K562 (cell line): Measurements from ENCODE around the gene TUBA1B. TPM values are rescaled to one million over a fixed set of nuclear protein-coding genes. Genes with fewer than 3 reads are reported as not detected.

Source experiments
- EP400 ChIP-seq: fragments of 450-650 bp; IDR thresholded peaks from 2 replicates; pipeline ENCODE4 v1.6.1; 2017; ENCODE audit warnings: antibody characterized with exemption, mild to moderate bottlenecking, moderate library complexity
- HNRNPH1 ChIP-seq: fragments of 200-400 bp; formaldehyde crosslinking; optimal IDR thresholded peaks from 2 replicates; pipeline ENCODE3; 2017; ENCODE audit warnings: low read depth, mild to moderate bottlenecking, low read length, moderate library complexity
- SAFB2 ChIP-seq: fragments of 200-400 bp; formaldehyde crosslinking; IDR thresholded peaks from 2 replicates; pipeline ENCODE4 v1.6.1; 2018; ENCODE audit warnings: borderline replicate concordance, low read length, low read depth, moderate library complexity; ENCODE audit not compliant: severe bottlenecking
- TSC22D4 ChIP-seq: fragments of 450-650 bp; IDR thresholded peaks from 2 replicates; pipeline ENCODE4 v1.6.1; 2016; ENCODE audit warnings: missing genetic modification characterization, missing biosample characterization, control low read depth
- ZNF197 ChIP-seq: fragments of 200-800 bp; sonication (Bioruptor generic); IDR thresholded peaks from 2 replicates; pipeline ENCODE4 v1.6.1; 2016; ENCODE audit warnings: low read depth, missing genetic modification characterization, missing compliant biosample characterization
- ZNF324 ChIP-seq: fragments of 250-450 bp; sonication (Bioruptor Pico); IDR thresholded peaks from 2 replicates; pipeline ENCODE4 v1.4.0; 2020; ENCODE audit warnings: mild to moderate bottlenecking
- ZNF41 ChIP-seq: fragments of 250-450 bp; sonication (Bioruptor Pico); conservative IDR thresholded peaks from 2 replicates; pipeline ENCODE4 v1.4.0; 2020; ENCODE audit warnings: mild to moderate bottlenecking
- polyA plus RNA-seq, 8 experiments: library from polyadenylated mRNA; depleted of rRNA in 4 of 8; stranded (reverse) in 5 of 8; unstranded in 3 of 8; fragments of >200 nt; fragmentation: Nextera tagmentation in 2 of 8; fragmentation: Illumina TruSeq in 1 of 8; extraction: Ambion mirVana in 2 of 8; extraction: Trizol in 1 of 8; gene quantifications; 2 replicates each; pipeline versions ENCODE4 v1.2.1 to v1.2.3, GENCODE V29; 2011 to 2014; ENCODE audit warnings: inconsistent platforms in 1 of 8, missing spikeins in 1 of 8
- total RNA-seq, 7 experiments: library from RNA; depleted of rRNA in 6 of 7; stranded (reverse); fragments of >200 nt in 6 of 7; fragmentation: Illumina TruSeq in 2 of 7; extraction: Trizol in 2 of 7; gene quantifications; 2 replicates each; pipeline versions ENCODE4 v1.2.1 to v1.2.3, GENCODE V29; 2011 to 2021; ENCODE audit warnings: low replicate concordance in 1 of 7
- TF ChIP-seq, protein P1 (sequence below): sonication (generic); formaldehyde crosslinking; IDR thresholded peaks from 2 replicates; pipeline ENCODE4 v1.8.1; 2023; ENCODE audit warnings: mild to moderate bottlenecking, missing genetic modification reagents
- TF ChIP-seq, protein P2 (sequence below): fragments of 450-650 bp; IDR thresholded peaks from 2 replicates; pipeline ENCODE4 v1.6.1; 2016; ENCODE audit warnings: mild to moderate bottlenecking, moderate library complexity

TUBA1B gene
- total and polyA plus RNA-seq, 9 of the 15 experiments (the other 6 are each of a cell fraction or from before 2014, with no cell fraction given): 2,189 to 4,624 (median 2,628) TPM

DNA sequence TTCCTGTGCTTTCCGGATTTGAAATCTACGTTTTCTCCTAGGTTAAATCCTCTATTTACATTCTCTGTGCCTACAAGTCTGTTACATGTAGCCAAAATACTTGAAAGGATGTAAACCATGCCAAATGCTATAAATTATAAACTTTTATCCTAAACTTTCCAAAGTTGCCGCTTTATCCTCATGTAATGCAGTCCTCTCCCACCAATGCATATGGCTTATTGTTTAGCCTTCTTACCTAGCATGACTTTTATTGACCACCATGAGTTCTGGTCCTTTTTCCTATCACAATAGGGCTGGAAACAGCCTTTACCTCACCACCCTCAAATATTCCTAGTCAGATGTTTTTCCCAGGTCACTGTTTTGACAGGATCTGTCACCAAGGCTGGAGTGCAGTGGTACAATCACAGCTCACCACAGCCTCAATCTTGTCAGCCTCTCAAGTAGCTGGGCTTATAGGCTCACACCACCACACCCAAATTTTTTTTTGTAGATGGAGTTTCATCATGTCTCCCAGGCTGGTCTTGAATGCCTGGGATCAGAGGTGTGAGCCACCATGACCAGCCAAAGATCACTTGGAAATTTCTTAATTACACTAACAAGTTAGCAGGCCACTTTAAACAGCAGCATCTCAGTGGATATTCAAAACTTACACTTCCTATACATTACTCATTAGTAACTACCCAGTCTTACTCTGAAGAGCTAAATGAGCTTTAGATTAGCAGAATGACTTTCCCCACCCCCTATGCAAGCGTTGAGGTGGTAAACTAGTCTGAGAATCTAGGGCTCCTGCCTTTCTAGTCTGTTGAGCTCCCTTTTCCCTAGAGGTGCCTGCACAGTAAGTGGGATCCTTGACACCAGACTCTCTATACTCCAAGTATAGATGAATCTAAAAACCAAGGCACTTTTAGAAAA lies 4.1 kb downstream of the TUBA1B start (continued):
- TF ChIP-seq ZNF41 (peak; percentile 17; the same call in 1 of the 2 replicates), HNRNPH1 (no peak), TSC22D4 (tag) (no peak), ZNF197 (no peak), ZNF324 (CRISPR knock-in tag) (0 out of 2 replicates have a peak, but pooled peaks have one; percentile 8), EP400 (no peak), SAFB2 (no peak)
- TF ChIP-seq, protein P1, sequence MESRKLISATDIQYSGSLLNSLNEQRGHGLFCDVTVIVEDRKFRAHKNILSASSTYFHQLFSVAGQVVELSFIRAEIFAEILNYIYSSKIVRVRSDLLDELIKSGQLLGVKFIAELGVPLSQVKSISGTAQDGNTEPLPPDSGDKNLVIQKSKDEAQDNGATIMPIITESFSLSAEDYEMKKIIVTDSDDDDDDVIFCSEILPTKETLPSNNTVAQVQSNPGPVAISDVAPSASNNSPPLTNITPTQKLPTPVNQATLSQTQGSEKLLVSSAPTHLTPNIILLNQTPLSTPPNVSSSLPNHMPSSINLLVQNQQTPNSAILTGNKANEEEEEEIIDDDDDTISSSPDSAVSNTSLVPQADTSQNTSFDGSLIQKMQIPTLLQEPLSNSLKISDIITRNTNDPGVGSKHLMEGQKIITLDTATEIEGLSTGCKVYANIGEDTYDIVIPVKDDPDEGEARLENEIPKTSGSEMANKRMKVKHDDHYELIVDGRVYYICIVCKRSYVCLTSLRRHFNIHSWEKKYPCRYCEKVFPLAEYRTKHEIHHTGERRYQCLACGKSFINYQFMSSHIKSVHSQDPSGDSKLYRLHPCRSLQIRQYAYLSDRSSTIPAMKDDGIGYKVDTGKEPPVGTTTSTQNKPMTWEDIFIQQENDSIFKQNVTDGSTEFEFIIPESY (CRISPR knock-in tag): no peak
- TF ChIP-seq, protein P2, sequence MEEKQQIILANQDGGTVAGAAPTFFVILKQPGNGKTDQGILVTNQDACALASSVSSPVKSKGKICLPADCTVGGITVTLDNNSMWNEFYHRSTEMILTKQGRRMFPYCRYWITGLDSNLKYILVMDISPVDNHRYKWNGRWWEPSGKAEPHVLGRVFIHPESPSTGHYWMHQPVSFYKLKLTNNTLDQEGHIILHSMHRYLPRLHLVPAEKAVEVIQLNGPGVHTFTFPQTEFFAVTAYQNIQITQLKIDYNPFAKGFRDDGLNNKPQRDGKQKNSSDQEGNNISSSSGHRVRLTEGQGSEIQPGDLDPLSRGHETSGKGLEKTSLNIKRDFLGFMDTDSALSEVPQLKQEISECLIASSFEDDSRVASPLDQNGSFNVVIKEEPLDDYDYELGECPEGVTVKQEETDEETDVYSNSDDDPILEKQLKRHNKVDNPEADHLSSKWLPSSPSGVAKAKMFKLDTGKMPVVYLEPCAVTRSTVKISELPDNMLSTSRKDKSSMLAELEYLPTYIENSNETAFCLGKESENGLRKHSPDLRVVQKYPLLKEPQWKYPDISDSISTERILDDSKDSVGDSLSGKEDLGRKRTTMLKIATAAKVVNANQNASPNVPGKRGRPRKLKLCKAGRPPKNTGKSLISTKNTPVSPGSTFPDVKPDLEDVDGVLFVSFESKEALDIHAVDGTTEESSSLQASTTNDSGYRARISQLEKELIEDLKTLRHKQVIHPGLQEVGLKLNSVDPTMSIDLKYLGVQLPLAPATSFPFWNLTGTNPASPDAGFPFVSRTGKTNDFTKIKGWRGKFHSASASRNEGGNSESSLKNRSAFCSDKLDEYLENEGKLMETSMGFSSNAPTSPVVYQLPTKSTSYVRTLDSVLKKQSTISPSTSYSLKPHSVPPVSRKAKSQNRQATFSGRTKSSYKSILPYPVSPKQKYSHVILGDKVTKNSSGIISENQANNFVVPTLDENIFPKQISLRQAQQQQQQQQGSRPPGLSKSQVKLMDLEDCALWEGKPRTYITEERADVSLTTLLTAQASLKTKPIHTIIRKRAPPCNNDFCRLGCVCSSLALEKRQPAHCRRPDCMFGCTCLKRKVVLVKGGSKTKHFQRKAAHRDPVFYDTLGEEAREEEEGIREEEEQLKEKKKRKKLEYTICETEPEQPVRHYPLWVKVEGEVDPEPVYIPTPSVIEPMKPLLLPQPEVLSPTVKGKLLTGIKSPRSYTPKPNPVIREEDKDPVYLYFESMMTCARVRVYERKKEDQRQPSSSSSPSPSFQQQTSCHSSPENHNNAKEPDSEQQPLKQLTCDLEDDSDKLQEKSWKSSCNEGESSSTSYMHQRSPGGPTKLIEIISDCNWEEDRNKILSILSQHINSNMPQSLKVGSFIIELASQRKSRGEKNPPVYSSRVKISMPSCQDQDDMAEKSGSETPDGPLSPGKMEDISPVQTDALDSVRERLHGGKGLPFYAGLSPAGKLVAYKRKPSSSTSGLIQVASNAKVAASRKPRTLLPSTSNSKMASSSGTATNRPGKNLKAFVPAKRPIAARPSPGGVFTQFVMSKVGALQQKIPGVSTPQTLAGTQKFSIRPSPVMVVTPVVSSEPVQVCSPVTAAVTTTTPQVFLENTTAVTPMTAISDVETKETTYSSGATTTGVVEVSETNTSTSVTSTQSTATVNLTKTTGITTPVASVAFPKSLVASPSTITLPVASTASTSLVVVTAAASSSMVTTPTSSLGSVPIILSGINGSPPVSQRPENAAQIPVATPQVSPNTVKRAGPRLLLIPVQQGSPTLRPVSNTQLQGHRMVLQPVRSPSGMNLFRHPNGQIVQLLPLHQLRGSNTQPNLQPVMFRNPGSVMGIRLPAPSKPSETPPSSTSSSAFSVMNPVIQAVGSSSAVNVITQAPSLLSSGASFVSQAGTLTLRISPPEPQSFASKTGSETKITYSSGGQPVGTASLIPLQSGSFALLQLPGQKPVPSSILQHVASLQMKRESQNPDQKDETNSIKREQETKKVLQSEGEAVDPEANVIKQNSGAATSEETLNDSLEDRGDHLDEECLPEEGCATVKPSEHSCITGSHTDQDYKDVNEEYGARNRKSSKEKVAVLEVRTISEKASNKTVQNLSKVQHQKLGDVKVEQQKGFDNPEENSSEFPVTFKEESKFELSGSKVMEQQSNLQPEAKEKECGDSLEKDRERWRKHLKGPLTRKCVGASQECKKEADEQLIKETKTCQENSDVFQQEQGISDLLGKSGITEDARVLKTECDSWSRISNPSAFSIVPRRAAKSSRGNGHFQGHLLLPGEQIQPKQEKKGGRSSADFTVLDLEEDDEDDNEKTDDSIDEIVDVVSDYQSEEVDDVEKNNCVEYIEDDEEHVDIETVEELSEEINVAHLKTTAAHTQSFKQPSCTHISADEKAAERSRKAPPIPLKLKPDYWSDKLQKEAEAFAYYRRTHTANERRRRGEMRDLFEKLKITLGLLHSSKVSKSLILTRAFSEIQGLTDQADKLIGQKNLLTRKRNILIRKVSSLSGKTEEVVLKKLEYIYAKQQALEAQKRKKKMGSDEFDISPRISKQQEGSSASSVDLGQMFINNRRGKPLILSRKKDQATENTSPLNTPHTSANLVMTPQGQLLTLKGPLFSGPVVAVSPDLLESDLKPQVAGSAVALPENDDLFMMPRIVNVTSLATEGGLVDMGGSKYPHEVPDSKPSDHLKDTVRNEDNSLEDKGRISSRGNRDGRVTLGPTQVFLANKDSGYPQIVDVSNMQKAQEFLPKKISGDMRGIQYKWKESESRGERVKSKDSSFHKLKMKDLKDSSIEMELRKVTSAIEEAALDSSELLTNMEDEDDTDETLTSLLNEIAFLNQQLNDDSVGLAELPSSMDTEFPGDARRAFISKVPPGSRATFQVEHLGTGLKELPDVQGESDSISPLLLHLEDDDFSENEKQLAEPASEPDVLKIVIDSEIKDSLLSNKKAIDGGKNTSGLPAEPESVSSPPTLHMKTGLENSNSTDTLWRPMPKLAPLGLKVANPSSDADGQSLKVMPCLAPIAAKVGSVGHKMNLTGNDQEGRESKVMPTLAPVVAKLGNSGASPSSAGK: no peak
